Measurements from ENCODE around the gene SLC10A2.

DNA sequence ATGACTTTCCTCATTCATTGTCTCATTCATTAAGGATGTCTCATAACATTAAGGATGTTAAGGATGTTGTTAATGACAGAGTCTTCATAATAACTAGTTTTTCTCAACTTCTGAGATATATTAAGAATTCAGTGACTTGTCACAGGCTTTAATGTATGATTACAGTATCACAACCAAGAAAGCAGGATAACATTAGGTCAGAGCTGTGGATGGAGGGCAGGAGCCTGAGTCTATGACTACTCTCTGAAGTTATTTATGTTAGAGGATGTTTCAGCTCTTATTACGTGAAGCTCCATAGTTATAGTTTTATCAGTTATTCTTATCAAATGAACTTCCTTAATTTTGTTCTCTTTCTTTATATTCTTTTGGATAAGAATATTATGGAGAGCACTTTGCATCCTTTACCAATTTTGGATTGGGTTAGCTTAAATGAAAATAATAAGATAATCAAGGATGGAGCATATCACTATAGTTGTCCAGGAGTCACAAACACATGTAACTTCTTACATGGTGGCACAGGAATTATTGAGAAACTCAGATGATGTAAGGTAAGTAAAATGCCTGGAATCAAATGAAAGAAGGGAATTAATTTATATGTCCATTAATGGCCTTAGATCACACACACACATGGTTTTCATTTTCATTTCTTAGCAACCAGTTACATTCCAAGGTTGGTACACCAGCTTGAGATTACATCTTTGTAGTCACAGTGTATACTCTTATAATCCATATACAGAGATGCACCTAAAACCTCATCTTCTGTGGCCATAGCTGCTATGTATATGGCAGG is 57.0 kb downstream of the SLC10A2 start:
- TF ChIP-seq RAD21 (IDR thresholded peaks at IDR 0.05; ENCODE audit: low read length) (no peak), MXI1 (IDR thresholded peaks at IDR 0.05; ENCODE audit: borderline replicate concordance, low read depth, low read length) (no peak), CHD1 (IDR thresholded peaks at IDR 0.05; ENCODE audit: low read depth, low read length) (no peak), SMC3 (IDR thresholded peaks at IDR 0.05; ENCODE audit: low read depth, low read length) (no peak), POLR2A (IDR thresholded peaks at IDR 0.05; ENCODE audit: low read depth, low read length) (no peak), RFX5 (IDR thresholded peaks at IDR 0.05; ENCODE audit: low read depth, low read length) (no peak), NFE2L2 (IDR thresholded peaks at IDR 0.05; ENCODE audit: low read depth, low read length) (no peak), FOS (IDR thresholded peaks at IDR 0.05; ENCODE audit: low read depth, low read length) (no peak), MAZ (IDR thresholded peaks at IDR 0.05; ENCODE audit: borderline replicate concordance, low read depth, low read length) (no peak)
- TF ChIP-seq, protein P1, sequence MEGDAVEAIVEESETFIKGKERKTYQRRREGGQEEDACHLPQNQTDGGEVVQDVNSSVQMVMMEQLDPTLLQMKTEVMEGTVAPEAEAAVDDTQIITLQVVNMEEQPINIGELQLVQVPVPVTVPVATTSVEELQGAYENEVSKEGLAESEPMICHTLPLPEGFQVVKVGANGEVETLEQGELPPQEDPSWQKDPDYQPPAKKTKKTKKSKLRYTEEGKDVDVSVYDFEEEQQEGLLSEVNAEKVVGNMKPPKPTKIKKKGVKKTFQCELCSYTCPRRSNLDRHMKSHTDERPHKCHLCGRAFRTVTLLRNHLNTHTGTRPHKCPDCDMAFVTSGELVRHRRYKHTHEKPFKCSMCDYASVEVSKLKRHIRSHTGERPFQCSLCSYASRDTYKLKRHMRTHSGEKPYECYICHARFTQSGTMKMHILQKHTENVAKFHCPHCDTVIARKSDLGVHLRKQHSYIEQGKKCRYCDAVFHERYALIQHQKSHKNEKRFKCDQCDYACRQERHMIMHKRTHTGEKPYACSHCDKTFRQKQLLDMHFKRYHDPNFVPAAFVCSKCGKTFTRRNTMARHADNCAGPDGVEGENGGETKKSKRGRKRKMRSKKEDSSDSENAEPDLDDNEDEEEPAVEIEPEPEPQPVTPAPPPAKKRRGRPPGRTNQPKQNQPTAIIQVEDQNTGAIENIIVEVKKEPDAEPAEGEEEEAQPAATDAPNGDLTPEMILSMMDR (conservative IDR thresholded peaks at IDR 0.05; ENCODE audit: low read depth, low read length), result no peak
- TF ChIP-seq, protein P2, sequence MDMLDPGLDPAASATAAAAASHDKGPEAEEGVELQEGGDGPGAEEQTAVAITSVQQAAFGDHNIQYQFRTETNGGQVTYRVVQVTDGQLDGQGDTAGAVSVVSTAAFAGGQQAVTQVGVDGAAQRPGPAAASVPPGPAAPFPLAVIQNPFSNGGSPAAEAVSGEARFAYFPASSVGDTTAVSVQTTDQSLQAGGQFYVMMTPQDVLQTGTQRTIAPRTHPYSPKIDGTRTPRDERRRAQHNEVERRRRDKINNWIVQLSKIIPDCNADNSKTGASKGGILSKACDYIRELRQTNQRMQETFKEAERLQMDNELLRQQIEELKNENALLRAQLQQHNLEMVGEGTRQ (IDR thresholded peaks at IDR 0.05; ENCODE audit: low read depth, low read length), result no peak
- TF ChIP-seq, protein P3, sequence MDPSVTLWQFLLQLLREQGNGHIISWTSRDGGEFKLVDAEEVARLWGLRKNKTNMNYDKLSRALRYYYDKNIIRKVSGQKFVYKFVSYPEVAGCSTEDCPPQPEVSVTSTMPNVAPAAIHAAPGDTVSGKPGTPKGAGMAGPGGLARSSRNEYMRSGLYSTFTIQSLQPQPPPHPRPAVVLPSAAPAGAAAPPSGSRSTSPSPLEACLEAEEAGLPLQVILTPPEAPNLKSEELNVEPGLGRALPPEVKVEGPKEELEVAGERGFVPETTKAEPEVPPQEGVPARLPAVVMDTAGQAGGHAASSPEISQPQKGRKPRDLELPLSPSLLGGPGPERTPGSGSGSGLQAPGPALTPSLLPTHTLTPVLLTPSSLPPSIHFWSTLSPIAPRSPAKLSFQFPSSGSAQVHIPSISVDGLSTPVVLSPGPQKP (IDR thresholded peaks at IDR 0.05; ENCODE audit: borderline replicate concordance, low read depth, low read length), result no peak

Data from IMR-90 (cell line).